Right atrium auricular region (tissue), 2 donors: ENCODE measurements around the gene LCORL. TPM values are rescaled to one million over a fixed set of nuclear protein-coding genes. Genes with fewer than 3 reads are reported as not detected.
"Not testable (repeated sequence)": the region's sequence is repeated elsewhere in the genome, so short reads cannot be mapped to it uniquely, and the experiment has no call there.

Experiments
- DNase-seq: peaks from one replicate; pipeline ENCODE4 v3.0.0-alpha.2; 2019; ENCODE audit warnings: low spot score
- H3K27ac ChIP-seq, 2 donors: fragments of 200-600 bp; sonication (generic); 1 replicate in 1 of 2; 2 replicates in 1 of 2; pipeline ENCODE4 v1.5.1; 2016 to 2019
- H3K27me3 ChIP-seq, 2 donors: fragments of 200-600 bp; sonication (generic); one replicate each; pipeline versions ENCODE4 v1.5.1 to v1.6.0; 2017 to 2019
- H3K36me3 ChIP-seq: fragments of 200-600 bp; sonication (generic); one replicate; pipeline ENCODE4 v1.5.1; 2016
- H3K4me1 ChIP-seq, 2 donors: fragments of 200-600 bp; sonication (generic); one replicate each; pipeline versions ENCODE4 v1.5.1 to v1.6.0; 2017 to 2019
- H3K4me3 ChIP-seq, 2 donors: fragments of 200-600 bp; sonication (generic); 1 replicate in 1 of 2; 2 replicates in 1 of 2; pipeline ENCODE4 v1.5.1; 2017 to 2019; ENCODE audit warnings: mild to moderate bottlenecking in 1 of 2, moderate library complexity in 1 of 2
- H3K9me3 ChIP-seq, 2 donors: fragments of 200-600 bp; sonication (generic); one replicate each; pipeline ENCODE4 v1.5.1; 2019
- total RNA-seq, 2 donors: library from RNA; depleted of rRNA; stranded (reverse); fragments of >200 nt; gene quantifications; one replicate each; pipeline ENCODE4 v1.1.0, GENCODE V29; 2016
- TF ChIP-seq, protein P1 (sequence below), 2 donors: fragments of 200-600 bp; sonication (generic); IDR thresholded peaks; one replicate each; pipeline ENCODE4 v1.5.1; 2019; ENCODE audit warnings: antibody characterized with exemption in 2 of 2

The LCORL gene
- total RNA-seq, 2 donors from 2014 or later: 8.8 to 12.3 TPM

DNA sequence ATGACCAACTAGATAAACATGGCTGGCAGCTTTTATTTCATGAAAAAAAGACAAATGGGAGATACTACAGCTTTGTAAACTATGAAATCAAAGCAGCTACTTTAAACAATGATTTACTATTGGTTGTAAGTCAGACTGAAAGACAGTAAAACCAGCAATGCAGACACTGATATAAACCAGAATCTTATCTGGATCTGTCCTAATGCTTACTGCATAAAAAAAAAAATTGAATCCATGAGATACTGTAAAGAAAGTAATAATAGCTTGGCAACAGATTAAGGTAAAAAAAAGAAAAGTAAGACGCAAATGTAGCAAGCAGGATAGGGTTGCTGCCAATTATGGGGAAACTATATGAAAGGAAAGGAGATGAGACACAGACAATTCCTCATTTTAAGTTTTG lies 7.3 kb downstream of the LCORL start:
- no peak for DNase-seq
- no peaks in the 10 kb centered on the region for H3K27me3 ChIP-seq
- no peak overlapping the region for H3K4me3 ChIP-seq
- H3K27ac ChIP-seq: no peak overlapping the region
- H3K36me3 ChIP-seq: no peaks in the 10 kb centered on the region
- H3K4me1 ChIP-seq: peaks cover 0 to 9% of the 10 kb centered on the region in 2 donors
- TF ChIP-seq, protein P1, sequence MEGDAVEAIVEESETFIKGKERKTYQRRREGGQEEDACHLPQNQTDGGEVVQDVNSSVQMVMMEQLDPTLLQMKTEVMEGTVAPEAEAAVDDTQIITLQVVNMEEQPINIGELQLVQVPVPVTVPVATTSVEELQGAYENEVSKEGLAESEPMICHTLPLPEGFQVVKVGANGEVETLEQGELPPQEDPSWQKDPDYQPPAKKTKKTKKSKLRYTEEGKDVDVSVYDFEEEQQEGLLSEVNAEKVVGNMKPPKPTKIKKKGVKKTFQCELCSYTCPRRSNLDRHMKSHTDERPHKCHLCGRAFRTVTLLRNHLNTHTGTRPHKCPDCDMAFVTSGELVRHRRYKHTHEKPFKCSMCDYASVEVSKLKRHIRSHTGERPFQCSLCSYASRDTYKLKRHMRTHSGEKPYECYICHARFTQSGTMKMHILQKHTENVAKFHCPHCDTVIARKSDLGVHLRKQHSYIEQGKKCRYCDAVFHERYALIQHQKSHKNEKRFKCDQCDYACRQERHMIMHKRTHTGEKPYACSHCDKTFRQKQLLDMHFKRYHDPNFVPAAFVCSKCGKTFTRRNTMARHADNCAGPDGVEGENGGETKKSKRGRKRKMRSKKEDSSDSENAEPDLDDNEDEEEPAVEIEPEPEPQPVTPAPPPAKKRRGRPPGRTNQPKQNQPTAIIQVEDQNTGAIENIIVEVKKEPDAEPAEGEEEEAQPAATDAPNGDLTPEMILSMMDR (IDR thresholded peaks at IDR 0.05): no peak
- no peaks in the 10 kb centered on the region for H3K9me3 ChIP-seq

DNA sequence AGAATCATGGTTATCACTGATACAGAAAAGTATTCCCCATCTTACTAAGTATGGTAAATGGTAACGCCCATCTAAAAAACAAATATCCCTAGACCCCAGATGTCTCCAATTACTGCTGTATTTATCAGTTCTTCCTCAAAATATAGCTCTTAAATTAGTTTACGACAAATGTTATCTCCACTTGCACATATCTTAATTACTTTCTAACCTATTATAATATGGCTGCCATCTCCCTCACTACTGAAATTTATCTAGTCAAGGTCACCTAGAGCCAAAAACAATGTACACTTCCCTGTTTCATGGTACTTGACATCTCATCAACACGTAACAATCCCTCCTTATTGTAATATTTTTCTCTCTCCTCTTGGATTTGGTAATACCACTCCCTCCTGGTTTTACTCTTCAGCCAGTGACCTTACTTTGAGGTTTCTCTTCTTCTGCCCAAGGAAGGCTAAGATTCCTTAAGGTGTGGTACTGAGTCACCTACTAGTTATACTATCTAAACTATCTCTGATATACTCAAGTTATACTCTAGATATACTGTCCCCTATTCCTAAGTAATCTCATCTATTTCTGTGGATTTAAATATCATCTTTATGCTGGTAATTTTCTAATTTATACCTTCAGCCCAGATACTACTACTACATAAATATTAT lies 8.6 kb downstream of the LCORL start:
- Histone ChIP-seq H3K27ac (no peak overlapping the region), H3K27me3 (no peaks in the 10 kb centered on the region), H3K4me1 (peaks cover 0 to 9% of the 10 kb centered on the region in 2 donors), H3K9me3 (no peaks in the 10 kb centered on the region), H3K4me3 (no peak overlapping the region), H3K36me3 (no peaks in the 10 kb centered on the region)
- no peak for DNase-seq
- TF ChIP-seq, protein P1 (IDR thresholded peaks at IDR 0.05): no peak

DNA sequence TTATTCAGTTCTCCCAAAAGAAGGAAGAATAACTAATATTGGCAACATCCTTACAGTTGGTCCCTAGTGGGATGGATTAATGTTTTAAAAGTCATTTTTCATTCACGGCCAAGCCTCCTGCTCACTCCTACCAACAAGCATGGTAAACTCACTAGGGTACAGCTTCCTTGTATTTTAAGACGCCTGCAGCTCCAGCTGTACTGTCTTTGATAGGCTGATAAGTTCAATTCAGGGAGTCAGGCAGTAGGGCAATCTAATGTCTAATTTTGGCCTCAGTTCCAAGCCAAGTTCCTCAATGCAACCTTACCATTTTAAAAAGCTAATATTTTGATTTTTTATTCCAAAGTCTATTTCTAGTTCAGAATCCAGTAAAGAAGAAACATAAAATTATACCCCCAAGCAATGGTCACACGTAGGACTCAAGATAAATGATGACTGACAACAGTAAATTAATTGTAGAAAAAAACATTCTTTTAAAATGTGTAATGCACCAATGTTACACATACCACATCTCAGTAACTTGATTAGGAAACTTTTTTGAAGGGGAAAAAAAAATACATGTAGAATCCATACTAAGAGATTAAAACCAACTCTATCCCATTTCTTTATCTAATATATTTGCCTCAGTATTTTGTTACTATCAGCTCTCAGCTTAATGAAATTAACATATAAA lies 9.3 kb downstream of the LCORL start:
- no peak overlapping the region for H3K27ac ChIP-seq
- peaks cover 0 to 9% of the 10 kb centered on the region in 2 donors for H3K4me1 ChIP-seq
- H3K9me3 ChIP-seq: no peaks in the 10 kb centered on the region
- H3K27me3 ChIP-seq: no peaks in the 10 kb centered on the region
- no peak overlapping the region for H3K4me3 ChIP-seq
- DNase-seq: no peak
- no peaks in the 10 kb centered on the region for H3K36me3 ChIP-seq
- TF ChIP-seq, protein P1 (IDR thresholded peaks at IDR 0.05): no peak

DNA sequence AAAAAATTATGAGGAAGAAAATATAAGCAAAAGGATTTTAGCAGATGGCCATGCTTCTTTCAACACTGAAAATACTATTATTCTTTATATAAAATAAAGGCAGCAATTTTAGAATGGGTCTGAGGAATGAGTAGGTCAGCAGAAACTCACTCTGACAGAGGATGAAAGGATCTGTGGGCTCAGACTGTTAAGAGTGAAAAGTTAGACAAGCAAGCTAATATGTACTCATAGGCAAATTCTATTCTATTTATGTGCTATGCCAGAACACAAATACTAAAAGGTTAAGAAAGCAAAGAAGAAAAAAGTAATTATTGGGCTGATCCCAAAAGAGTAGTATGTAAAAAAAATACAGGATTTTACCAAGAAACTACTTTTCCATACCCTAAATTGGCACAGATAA lies 13.9 kb downstream of the LCORL start:
- H3K27me3 ChIP-seq: no peaks in the 10 kb centered on the region
- no peak overlapping the region for H3K4me3 ChIP-seq
- no peaks in the 10 kb centered on the region for H3K9me3 ChIP-seq
- H3K4me1 ChIP-seq: peaks cover 0 to 9% of the 10 kb centered on the region in 2 donors
- H3K27ac ChIP-seq: no peak overlapping the region
- no peak for DNase-seq
- TF ChIP-seq, protein P1 (IDR thresholded peaks at IDR 0.05): no peak
- no peaks in the 10 kb centered on the region for H3K36me3 ChIP-seq

DNA sequence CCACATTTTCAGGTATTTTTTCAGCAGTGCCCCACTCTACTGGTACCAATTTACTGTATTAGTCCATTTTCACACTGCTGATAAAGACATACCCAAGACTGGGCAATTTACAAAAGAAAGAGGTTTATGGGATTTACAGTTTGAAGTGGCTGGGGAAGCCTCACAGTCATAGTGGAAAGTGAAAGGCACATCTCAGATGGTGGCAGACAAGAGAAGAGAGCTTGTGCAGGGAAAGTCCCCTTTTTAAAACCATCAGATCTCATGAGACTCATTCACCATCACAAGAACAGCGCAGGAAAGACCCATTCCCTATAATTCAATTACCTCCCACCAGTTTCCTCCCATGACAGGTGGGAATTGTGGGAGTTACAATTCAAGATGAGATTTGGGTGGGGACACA lies 15.1 kb downstream of the LCORL start:
- H3K4me3 ChIP-seq, DNase-seq, H3K9me3 ChIP-seq, H3K27ac ChIP-seq, H3K36me3 ChIP-seq, H3K27me3 ChIP-seq, H3K4me1 ChIP-seq: not testable (repeated sequence)

DNA sequence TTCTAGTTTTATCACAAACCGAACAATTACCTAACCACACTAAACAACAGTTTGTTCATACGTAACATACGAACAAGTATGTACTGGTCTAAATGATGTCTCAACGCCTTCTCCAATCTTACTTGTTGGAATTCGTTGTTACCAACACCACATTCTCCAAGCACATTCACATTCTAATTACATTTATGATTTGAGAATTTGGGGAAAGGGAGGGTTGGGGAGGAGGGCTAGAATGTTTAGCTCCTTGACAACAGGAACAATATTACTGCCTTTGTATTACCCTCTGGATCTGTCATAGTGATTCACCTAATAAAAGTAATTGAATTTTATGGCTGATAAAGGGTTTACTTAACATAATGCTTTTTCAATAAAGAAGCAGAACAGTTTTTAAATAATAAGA lies 24.4 kb downstream of the LCORL start:
- Histone ChIP-seq H3K27me3 (no peaks in the 10 kb centered on the region), H3K36me3 (no peaks in the 10 kb centered on the region), H3K9me3 (no peaks in the 10 kb centered on the region), H3K4me3 (no peak overlapping the region), H3K27ac (no peak overlapping the region), H3K4me1 (no peaks in the 10 kb centered on the region)
- TF ChIP-seq, protein P1 (IDR thresholded peaks at IDR 0.05): no peak
- no peak for DNase-seq
